CD4-positive, alpha-beta T cell treated with Interferon alpha-2 for 1 hour (primary cell): ENCODE data around the gene UTS2R.
"Not testable (repeated sequence)": the region's sequence is repeated elsewhere in the genome, so short reads cannot be mapped to it uniquely, and the experiment has no call there.

Experiments
- DNase-seq, 2 donors: peaks; one replicate each; pipeline ENCODE4 v3.0.0-alpha.2; 2020 to 2022

Gene UTS2R

DNA sequence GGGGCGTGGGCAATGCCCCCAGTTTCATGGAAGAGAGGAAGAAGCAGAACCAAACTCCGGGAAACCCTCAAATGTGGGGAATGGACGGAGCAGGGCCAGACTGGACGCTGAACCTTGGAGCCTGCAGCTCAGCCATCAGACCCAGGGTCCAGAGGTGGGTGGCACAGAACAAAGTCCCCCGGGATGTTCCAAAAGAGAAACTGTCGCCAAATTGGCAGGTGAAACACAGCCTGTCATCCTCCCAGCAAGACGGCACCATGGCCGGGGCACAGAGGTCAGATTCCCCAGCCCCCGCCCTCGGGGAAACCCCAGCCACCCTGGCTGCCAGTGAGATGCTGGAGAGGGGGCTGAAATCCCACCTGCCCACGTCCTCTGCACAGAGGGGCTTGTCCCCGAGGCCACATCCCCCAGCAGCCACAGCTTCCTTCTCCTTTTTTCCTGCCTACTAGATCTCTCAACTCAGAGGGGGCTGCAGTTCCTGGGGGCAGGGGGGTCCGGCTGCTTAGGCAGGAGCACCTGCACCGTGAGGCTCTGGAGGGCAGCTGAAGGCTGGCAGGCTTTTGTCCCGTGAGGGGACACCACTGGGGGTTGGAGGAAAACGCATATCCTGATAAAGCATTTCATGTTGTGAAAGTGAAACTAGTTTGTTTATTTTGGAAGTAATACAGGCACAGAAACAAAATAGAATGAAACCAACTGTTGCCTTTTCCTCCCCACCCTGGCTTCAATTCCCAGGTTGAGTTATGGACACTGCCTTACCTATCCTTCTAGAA lies 36.8 kb upstream of the UTS2R start:
- peak in 1 of 2 donors; percentile 45 for DNase-seq

DNA sequence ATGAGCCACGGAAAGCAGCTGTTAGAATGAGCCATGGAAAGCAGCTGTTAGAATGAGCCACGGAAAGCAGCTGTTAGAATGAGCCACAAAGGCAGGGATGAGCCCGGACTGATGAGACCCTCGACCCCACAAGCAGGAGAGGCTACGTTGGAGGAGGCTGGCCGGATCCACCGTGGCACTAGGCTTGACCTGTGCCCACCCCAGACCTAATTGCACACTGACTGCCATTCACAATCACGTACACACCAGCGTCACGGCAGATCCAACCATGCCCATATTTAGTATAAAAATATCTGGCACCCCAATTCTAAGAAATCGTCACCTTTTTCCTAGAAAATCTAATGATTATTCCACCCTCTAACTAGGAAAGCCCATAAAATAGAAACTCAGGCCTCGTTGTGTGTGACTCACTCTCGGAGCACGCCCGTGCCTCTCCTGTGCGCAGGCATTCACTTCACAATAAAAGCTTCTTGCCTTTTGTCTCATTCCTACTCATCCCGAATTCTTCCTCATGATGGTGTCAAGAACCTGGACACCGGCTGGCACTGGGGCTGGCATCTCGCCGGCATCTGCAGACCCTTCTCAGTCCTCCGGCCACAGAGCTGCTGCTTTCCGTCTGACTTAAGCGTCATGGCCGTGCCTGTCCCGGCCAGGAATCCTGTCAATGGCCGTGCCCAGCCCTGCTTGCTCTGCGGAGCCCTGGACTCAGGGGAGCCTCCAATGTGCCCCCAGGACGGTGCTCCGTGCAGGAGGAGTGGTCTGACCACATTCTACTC lies 32.5 kb upstream of the UTS2R start:
- no peak for DNase-seq

DNA sequence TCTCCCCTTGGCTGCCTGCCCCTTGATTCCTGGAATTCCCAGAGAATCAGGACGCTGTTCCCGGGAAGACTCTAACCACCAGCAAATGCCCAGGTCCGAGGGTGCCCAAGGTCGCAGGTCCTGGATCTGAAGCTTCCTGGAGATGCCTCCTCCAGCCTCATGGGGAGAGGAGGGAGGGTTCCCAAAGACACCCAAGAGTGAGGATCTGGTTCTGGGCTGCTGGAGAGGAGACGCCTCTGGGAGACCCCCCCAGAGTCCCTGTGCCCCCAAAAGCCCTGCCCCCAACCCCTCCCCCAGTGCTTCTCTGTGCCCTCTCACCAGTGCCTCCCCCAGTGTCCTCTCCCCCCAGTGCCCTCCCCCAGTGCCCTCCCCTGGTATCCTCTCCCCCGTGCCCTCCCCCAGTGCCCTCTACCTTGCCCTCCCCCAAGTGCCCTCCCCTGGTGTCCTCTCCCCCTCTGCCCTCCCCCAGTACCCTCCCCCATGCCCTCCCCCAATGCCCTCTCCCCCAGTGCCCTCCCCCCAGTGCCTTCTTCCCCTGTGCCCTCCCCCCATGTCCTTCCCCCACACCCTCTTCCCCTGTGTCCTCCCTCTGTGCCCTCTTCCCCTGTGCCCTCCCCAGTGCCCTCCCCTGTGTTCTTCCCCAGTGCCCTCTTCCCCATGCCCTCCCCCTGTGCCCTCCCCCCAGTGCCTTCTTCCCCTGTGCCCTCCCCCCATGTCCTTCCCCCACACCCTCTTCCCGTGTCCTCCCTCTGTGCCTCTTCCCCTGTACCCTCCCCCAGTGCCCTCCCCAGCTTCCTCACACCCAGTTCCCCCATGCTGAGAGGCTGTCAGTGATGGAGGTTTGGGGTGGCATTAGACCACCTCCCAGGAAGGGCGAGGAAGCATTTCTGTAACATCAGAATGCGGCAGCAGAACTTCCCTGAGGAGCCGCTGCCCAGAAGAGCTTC lies 31.7 kb upstream of the UTS2R start:
- no peak for DNase-seq

DNA sequence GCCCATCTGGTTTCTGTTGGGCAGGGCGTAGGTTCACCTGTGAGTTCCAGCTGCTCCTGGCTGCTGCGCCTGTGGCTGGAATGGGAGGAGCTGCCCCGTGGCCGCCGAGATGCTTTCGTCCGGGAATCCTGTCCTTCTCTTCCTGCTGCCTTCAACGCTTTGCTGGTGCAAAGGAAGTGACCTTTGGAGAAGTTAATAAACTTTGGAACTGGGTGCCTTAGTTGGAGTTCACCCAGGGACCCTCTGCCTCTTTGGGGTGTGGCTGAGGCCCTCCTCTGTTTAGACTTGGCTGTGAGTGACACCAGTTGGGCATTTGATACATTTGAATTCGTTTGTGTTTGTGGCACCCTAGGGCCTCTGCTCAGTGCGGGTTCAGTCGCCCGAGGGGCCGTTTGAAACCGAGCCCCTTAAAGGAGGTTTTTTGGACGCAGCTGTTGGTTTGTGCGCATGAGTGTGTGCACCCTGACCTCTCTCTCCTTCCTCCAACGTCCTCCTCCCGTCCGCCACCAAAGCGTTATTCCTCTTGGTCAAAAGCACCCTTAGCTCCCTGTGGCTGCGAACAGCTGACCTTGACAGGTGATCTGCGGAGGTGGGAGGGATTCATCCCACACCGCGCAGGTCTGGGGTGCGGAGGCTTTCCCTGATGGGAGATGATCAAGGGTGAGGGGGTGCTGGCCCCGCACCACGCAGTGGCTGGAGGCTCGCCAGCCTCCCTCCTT lies 29.0 kb upstream of the UTS2R start:
- no peak for DNase-seq

DNA sequence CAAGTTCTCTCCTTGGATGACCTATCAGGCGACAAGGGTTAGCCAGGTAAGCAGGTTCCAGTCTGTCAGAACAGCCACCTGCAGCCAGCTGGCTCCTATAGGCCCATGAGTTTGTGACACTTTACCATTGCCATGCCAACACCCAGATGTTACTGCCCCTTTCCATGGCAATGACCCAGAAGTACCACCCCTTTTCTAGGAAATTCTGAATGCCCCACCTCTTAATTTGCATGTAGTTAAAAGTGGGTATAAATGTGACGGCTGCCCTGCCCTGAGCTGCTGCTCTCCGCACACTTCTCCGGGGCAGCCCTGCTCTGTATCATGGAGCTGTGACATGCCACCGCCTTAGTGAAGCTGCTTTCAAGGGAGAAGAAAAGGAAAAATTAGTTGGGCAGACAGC lies 28.0 kb upstream of the UTS2R start:
- no peak for DNase-seq

DNA sequence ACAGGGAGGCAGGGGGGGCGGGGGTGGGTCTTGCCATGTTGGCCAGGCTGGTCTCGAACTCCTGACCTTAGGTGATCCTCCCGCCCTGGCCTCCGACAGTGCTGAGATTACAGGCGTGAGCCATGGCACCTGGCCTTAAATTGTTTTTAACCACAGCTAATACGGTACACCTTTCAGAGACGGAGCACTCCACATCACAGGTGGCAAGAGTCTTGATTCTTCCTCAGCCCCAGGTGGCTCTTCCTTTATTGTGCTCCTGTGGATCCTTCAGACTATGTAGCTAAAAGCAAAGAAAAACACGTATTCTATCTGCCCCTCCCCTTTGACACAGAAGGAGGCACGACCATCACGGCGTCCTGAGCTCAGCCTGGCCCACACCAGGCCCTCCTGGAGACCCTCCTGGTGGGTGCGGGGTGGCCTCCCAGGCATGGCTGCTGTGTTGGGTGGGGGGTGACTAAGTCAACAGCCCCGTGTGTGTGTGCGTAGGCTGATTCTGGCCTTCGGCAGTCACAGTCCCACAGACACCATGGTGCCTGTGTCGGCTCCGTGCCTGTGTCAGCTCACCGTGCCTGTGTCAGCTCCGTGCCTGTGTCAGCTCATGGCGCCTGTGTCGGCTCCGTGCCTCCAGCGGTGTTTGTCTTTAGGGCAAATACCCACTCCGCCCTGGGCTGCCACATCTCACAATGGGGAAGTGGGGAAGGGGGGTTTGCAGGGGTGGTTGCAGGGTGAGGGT lies 27.2 kb upstream of the UTS2R start:
- DNase-seq, result no peak

DNA sequence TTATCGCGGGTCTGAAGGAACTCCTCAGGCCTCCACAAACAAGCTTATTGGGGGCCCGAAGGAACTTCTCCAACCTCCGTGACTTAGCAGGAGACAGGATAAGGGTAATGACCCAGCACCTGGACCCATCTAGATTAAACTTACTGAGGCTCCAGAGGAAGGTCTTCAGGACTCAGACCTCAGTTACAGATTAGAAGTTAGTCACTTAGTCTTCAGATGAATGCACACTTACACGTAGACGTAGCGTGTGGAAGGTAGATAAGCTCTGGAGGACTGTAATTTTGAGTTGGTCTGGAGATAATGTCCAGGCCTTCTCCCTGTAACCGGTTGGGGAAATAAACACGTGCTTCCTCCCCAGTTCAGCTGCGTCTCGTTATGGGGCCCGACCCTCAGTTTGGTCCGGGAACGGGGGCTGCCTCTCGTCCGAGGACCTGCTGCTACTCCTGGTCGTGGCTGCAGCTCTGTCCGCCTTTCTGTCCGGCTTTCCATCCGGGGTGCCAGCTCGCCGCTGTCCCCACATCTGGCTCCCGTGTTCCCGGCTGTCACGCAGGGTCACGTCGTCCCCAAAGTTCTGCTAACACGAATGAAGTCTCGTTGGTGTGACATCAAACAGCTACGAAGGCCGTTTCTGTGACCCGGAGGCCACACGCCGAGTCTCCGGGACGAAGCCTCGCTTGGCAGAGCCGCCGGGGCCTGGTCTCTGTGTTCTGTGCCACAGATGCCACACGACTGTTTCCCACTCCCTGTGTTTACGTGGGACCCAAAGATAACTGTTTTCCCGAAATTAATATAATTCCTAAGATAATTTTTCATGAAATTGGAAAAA lies 26.2 kb upstream of the UTS2R start:
- no peak for DNase-seq

DNA sequence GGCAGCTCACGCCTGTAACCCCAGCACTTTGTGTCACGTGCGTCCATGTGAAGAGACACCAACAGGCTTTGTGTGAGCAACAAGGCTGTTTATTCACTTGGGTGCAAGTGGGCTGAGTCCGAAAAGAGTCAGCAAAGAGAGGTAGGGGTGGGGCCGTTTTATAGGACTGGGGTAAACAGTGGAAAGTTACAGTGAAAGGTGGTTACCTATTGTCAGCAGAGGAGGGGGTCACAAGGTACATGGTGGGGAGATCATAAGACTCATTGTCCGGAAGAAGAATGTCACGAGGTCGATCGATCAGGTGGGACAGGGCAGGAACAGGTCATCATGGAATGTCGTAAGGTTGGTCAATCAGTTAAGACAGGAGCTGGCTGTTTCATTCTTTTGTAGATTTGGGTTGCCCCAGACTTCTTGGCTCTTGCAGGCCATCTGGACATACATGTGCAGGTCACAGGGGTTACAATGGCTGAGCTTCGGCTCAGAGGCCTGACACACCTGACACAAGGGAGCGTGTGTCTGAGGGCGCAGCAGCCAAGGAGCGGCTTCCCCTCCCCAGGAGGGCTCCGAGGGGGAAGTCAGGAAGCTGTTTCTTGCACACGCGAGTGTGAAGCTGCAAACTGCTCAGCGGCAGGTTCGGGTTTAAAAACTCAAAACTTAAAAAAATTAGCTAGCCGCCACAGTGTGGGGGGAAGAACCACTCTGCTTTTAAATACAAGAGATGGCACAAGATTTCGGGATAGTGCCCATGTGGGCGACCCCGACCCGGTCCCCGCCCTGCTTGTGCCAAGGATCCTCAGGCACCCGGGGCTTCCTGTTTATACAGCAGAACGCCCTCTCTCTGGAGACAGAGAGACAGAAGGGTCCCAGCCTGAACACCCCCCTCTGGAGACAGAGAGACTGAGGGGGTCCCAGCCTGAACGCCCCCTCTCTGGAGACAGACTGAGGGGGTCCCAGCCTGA lies 24.9 kb upstream of the UTS2R start:
- no peak for DNase-seq

DNA sequence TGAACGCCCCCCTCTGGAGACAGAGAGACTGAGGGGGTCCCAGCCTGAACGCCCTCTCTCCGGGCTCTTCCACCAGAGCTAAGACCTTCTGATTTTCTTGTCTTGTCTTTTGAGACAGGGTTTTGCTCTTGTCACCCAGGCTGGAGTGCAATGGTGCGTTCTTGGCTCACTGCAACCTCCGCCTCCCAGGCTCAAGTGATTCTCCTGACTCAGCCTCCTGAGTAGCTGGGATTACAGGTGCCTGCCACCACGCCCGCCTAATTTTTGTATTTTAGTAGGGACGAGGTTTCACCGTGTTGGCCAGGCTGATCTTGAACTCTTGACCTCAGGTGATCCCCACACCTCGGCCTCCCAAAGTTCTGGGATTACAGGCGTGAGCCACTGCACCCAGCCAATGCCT lies 23.6 kb upstream of the UTS2R start:
- not testable (repeated sequence) for DNase-seq

DNA sequence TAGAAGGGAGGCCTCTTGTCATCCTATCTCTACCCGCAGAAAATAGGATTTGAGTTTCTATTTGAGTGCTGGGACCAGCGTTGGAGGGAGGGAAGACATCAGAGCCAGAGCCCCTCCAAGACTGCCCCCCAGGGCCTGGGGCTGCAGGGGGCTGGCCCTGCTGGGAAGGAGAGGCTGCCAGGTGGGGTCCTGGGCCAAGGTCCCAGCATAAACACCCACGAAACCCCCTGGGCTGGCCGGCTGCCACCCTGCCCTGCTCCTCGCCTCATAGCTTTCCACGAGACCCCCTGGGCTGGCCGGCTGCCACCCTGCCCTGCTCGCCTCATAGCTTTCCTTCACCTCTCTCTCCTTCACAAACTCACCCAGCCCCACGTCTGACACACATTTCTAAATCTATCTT lies 23.1 kb upstream of the UTS2R start:
- DNase-seq, result no peak

DNA sequence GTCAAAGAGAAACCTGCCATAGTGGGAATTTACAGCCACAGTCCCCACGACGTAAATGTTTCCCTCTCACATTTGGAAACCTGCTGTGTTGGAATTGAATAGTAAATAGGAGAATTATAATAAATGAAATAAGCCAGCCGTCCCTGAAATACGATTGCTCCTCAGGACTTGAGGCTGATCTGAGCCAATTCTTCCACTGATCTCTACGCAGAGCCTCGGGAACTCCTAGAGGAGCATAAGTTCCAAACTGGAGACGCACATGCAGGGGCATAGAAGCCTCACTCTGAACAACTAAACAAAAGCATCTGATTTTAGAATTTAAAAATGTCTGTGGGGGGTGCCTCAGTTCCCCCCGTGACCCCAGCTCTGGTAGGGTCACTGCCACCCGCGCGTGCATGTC lies 22.7 kb upstream of the UTS2R start:
- no peak for DNase-seq

DNA sequence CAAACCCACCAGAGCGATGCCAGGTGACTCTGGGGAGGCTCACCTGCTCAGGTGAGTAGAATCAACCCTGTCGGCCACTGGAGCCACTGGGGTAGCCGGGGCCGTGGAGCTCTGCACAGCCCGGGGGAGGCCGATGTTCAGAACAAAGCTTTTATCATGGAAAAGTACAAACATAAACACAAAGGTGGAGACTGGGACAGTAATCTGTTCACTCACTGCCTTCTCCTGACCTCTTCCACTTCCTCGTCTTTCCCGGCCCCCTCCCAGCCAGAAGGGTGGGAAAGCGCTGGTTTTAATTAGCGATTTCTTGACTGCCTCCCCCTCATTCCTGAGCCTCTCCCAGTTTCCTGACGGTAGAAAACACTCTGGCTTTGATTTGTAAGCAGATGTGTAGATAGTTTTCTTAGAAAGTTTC lies 22.3 kb upstream of the UTS2R start:
- no peak for DNase-seq

DNA sequence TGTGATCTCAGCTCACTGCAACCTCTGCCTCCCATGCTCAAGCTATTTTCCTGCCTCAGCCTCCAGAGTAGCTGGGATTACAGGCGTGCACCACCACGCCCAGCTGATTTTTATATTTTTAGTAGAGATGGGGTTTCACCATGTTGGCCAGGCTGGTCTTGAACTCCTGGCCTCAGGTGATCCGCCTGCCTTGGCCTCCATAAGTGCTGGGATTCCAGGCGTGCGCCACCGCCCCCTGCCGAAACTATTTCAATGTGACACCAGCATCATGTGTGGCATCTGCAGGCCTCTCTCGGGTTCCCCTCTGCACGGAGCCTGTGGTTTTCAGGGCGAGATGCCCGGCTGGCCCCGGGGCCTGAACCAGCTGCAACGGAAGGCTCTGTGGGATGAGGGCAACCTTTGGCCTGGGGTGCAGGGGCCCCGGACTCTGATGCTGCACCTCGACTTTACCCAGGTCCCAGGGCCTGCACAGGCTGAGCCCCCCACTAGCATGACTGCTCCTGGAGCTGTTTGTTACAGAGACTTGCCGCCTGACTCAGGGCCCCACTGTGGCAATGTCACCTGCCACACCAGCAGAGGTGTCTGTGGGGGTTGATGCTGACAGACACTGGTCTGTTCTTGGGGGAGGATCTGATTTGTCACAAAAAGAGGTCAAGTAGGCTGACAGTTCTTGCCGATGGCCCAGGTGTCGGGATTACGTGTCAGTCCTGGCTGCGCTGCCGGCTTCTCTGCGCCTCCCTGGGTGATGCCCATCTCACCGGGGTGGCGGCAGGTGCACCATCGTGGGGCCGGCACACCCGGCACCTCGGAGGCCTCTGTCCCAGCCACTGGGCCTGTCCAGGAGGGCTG lies 21.2 kb upstream of the UTS2R start:
- peak in 1 of 2 donors; percentile 44 for DNase-seq

DNA sequence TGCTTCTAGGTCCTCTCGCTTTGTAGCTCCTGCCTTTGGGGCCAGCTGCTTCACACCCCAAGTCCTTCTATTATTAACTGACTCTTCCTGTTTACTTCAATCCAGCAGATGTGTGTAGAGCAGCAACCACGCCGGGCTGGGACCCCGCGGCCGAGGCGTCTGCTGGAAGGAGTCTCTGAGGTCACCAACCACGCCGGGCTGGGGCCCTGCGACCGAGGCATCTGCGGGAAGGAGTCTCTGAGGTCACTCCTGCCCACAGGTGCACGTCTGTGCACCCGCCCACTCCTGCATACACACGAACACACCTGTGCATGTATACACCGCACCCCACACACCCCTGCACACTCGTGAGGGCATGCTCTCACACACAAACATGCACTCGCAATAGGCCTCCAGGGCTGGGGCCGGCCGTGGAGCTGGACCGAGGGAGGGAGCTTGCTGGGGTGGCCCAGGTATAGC lies 20.3 kb upstream of the UTS2R start:
- no peak for DNase-seq

DNA sequence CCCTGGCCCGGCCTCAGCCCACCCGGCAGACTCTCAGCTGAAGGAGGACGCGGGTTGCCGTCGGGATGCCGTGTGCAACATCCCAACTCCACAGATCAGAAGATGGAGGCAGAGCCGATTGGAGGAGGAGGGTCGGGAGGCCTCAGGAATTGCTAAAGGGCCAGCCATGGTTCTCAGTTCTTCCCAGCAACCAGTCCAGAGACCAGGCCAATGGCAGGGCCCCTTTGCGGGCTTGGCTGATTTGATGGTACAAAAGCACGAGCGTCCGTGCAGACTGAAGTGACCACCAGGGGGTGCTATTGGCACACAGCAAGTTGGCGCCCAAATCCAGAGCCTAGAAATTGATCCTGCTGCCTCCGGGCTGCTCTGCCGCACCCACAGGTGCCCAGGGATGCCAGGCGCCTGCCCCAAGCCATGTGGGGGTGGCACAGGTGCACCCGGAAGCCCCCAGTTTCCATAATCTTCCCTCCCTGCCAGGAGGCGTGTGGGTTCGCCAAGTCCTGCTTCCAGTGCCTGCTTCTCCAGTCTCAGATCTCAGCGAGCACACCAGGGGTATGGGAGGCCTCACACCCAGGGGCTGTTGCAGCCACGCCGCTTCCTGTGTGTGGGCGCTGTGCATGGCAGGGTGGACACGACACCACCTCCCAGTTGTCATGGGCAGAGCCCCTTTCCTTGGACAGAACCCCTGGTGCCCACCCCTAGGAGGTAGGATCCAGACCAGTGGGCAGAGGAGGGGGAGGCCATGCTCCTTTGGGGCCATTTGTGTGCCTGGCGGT lies 19.7 kb upstream of the UTS2R start:
- DNase-seq, result peak; percentile 81 to 85

DNA sequence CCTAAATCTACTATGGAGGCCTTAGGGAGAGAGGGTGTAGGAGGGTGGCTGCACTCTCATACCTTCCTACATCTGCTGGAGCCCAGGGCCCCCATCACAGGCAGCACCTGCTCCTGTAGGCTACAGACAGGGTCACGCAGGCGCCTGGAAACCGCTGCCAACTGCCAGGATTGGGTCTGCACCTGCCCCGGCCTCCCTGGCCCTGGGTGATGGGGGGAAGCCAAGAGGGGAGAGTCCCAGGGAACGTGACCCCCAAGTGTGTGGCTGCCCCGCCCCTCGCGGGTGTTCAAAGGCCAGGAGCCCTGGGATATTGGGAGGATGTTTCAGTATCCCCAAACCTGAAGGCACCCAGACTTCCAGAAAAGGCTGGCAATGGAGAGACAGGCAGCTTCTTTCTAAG lies 18.1 kb upstream of the UTS2R start:
- no peak for DNase-seq

DNA sequence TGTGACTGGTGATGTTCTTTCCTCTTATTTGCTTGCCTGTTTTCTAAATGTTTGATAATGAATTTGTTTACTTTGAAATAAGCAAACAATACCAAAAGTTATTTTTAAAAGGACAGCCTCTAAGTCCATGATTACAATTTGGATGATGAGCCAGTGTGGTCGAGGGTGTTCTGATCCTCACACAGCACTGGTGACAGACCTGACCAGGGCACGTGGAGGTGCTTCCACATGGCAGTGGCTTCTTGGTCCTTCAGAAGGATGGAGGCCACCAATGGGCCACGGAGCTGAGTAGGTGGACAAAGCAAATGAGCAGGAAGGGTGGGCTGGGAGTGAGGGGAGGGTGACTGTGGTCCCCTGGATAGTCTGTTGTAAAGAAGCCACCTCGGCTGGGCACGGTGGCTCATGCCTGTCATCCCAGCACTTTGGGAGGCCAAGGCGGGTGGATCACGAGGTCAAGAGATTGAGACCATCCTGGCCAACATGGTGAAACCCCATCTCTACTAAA lies 16.7 kb upstream of the UTS2R start:
- no peak for DNase-seq
